IPS-15b (cell line): ENCODE data around the gene BBOX1.

ENCODE experiments used
- H3K27me3 ChIP-seq: one replicate; pipeline ENCODE4 v1.6.1; 2013; ENCODE audit warnings: low read length; ENCODE audit not compliant: control insufficient read depth, insufficient read depth
- H3K36me3 ChIP-seq: one replicate; pipeline ENCODE4 v1.6.1; 2013; ENCODE audit warnings: low read length; ENCODE audit not compliant: control insufficient read depth, insufficient read depth
- H3K4me1 ChIP-seq: one replicate; pipeline ENCODE4 v1.6.1; 2013; ENCODE audit warnings: mild to moderate bottlenecking, low read length; ENCODE audit not compliant: control insufficient read depth, insufficient read depth
- H3K4me3 ChIP-seq: one replicate; pipeline ENCODE4 v1.5.1; 2013; ENCODE audit warnings: low read depth, low read length
- H3K9ac ChIP-seq: one replicate; pipeline ENCODE4 v1.6.1; 2013; ENCODE audit warnings: low read depth, mild to moderate bottlenecking, low read length
- H3K9me3 ChIP-seq: one replicate; pipeline ENCODE4 v1.6.1; 2013; ENCODE audit warnings: mild to moderate bottlenecking, low read length; ENCODE audit not compliant: control insufficient read depth, insufficient read depth

Gene BBOX1

GRCh38 chr11:27011560-27012233, 28.9 kb upstream of the BBOX1 start:
- Histone ChIP-seq H3K4me1 (no peaks in the 10 kb centered on the region), H3K36me3 (no peaks in the 10 kb centered on the region), H3K9me3 (no peaks in the 10 kb centered on the region), H3K4me3 (no peak overlapping the region), H3K27me3 (no peaks in the 10 kb centered on the region), H3K9ac (no peak overlapping the region)

GRCh38 chr11:27012234-27012921, 28.2 kb upstream of the BBOX1 start:
- Histone ChIP-seq H3K36me3 (no peaks in the 10 kb centered on the region), H3K9ac (no peak overlapping the region), H3K27me3 (no peaks in the 10 kb centered on the region), H3K9me3 (no peaks in the 10 kb centered on the region), H3K4me3 (no peak overlapping the region), H3K4me1 (no peaks in the 10 kb centered on the region)

- Histone ChIP-seq H3K4me3 (no peak overlapping the region), H3K4me1 (no peaks in the 10 kb centered on the region), H3K9me3 (no peaks in the 10 kb centered on the region), H3K27me3 (no peaks in the 10 kb centered on the region), H3K9ac (no peak overlapping the region), H3K36me3 (no peaks in the 10 kb centered on the region)
Observed at GRCh38 chr11:27013781-27014361, 26.7 kb upstream of the BBOX1 start.

GRCh38 chr11:27018902-27019529, 21.6 kb upstream of the BBOX1 start:
- Histone ChIP-seq H3K9ac (no peak overlapping the region), H3K4me3 (no peak overlapping the region), H3K27me3 (no peaks in the 10 kb centered on the region), H3K9me3 (no peaks in the 10 kb centered on the region), H3K4me1 (no peaks in the 10 kb centered on the region), H3K36me3 (no peaks in the 10 kb centered on the region)

- H3K9me3 ChIP-seq: no peaks in the 10 kb centered on the region
- no peak overlapping the region for H3K9ac ChIP-seq
- H3K27me3 ChIP-seq: no peaks in the 10 kb centered on the region
- no peak overlapping the region for H3K4me3 ChIP-seq
- no peaks in the 10 kb centered on the region for H3K36me3 ChIP-seq
- H3K4me1 ChIP-seq: no peaks in the 10 kb centered on the region
Observed at GRCh38 chr11:27020751-27021150, 19.9 kb upstream of the BBOX1 start.

- no peak overlapping the region for H3K4me3 ChIP-seq
- H3K4me1 ChIP-seq: no peaks in the 10 kb centered on the region
- H3K27me3 ChIP-seq: no peaks in the 10 kb centered on the region
- H3K9ac ChIP-seq: no peak overlapping the region
- H3K9me3 ChIP-seq: no peaks in the 10 kb centered on the region
- no peaks in the 10 kb centered on the region for H3K36me3 ChIP-seq
Observed at GRCh38 chr11:27022659-27023251, 17.9 kb upstream of the BBOX1 start.

GRCh38 chr11:27024865-27025264, 15.8 kb upstream of the BBOX1 start:
- Histone ChIP-seq H3K9ac (no peak overlapping the region), H3K27me3 (no peaks in the 10 kb centered on the region), H3K9me3 (no peaks in the 10 kb centered on the region), H3K4me3 (no peak overlapping the region), H3K36me3 (no peaks in the 10 kb centered on the region), H3K4me1 (no peaks in the 10 kb centered on the region)

- Histone ChIP-seq H3K4me1 (no peaks in the 10 kb centered on the region), H3K36me3 (no peaks in the 10 kb centered on the region), H3K4me3 (no peak overlapping the region), H3K9ac (no peak overlapping the region), H3K27me3 (no peaks in the 10 kb centered on the region), H3K9me3 (no peaks in the 10 kb centered on the region)
Observed at GRCh38 chr11:27025312-27025955, 15.2 kb upstream of the BBOX1 start.

GRCh38 chr11:27025957-27026733, 14.5 kb upstream of the BBOX1 start:
- no peaks in the 10 kb centered on the region for H3K9me3 ChIP-seq
- no peaks in the 10 kb centered on the region for H3K27me3 ChIP-seq
- H3K4me1 ChIP-seq: no peaks in the 10 kb centered on the region
- no peak overlapping the region for H3K4me3 ChIP-seq
- no peak overlapping the region for H3K9ac ChIP-seq
- no peaks in the 10 kb centered on the region for H3K36me3 ChIP-seq

GRCh38 chr11:27028561-27028965, 12.1 kb upstream of the BBOX1 start:
- Histone ChIP-seq H3K27me3 (no peaks in the 10 kb centered on the region), H3K4me1 (no peaks in the 10 kb centered on the region), H3K9ac (no peak overlapping the region), H3K9me3 (no peaks in the 10 kb centered on the region), H3K4me3 (no peak overlapping the region), H3K36me3 (no peaks in the 10 kb centered on the region)

- H3K9me3 ChIP-seq: no peaks in the 10 kb centered on the region
- H3K36me3 ChIP-seq: no peaks in the 10 kb centered on the region
- no peaks in the 10 kb centered on the region for H3K4me1 ChIP-seq
- H3K27me3 ChIP-seq: no peaks in the 10 kb centered on the region
- no peak overlapping the region for H3K9ac ChIP-seq
- no peak overlapping the region for H3K4me3 ChIP-seq
Observed at GRCh38 chr11:27029966-27030365, 10.6 kb upstream of the BBOX1 start.
